ENCODE data around the gene ABHD17C. TPM values are rescaled to one million over a fixed set of nuclear protein-coding genes. Genes with fewer than 3 reads are reported as not detected.

ABHD17C gene
- total RNA-seq, 1 donor from 2014 or later = 8.5 TPM

DNA sequence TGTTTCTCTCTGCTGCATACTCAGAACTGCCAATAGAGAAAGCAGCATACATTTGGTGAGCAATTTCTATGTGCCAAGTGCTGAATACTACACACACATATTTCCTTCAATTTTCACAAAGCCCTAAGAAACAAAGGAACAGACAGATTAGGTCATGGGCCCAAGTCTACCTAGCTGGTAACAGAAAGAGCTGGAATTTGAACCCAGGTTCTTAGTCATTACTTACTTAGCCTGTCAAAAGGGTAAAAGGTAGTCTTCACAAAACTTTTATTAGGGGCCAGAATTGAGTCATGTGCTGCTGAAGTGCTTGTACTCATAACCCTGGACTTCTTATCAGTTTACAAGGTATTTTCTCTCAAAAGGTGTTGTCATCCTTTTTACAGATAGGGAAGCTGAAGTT lies 10.4 kb upstream of the ABHD17C start:
- intact Hi-C loops (cut with DNase I) = no loop called here
- DNase-seq (ENCODE audit: low spot score) = no peak

DNA sequence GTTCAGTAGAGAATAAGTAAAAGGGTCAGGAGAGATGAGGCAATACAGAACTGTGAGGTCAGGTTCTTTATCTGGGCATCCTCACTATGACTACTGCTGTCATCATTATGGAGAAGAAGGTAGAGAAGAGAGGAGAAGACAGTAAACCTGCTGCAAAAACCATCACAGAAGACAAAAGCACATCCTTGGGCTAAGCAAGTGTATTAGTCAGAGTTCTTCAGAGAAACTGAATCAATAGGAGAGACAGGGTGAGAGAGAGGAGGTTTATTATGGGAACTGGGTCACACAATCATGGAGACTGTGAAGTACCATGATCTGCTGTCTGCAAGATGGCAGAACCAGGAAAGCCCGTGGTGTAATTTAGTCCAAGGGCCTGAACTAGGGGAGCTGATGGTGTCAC lies 9.5 kb upstream of the ABHD17C start:
- intact Hi-C loops (cut with DNase I) = no loop called here

DNA sequence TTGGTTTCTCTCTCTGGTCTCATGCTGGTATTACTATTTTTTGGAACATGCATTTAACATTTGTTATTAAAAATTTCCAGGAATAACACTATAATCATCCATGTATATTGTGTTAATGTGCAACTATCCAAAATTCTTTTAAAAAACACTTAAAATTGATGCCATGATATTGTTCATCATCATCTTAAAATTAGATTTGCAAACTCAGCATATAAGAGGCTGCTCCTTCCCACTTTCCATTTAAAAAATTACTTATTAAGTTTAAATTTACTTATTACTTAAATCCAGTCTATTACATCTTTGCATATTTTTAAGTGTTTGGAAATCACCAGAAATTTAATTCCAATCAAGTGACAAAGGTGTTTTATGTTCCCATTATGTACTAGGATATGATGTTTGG lies 5.8 kb upstream of the ABHD17C start:
- no peak for DNase-seq (ENCODE audit: low spot score)
- intact Hi-C loops (cut with DNase I) = no loop called here

More for the DNA sequence above, 9.5 kb upstream of the ABHD17C start:
- DNase-seq (ENCODE audit: low spot score) = no peak

DNA sequence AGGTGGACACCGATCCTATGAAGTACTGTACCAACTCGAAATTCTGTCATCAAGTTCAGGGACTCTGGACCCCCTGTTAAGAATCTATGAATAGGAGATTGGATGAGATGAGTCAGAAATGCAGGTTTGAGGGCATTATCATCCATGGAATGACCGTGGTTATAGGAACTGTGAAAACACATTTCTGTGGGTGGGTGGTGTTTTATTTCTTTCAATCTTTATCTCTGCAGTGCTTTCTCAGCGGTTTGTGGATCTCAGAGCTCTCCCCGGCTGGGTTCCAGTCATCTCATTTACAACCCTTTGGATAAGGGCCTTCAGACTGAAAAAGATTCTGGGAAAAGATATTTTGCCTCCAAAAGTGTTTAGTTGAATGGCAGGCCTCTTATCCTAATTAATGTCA lies 5.4 kb upstream of the ABHD17C start:
- no peak for DNase-seq (ENCODE audit: low spot score)
- intact Hi-C loops (cut with DNase I) = loop anchor here (10.0 kb wide), 1 partner anchor 55 kb away; no protein-coding TSS in a partner anchor

DNA sequence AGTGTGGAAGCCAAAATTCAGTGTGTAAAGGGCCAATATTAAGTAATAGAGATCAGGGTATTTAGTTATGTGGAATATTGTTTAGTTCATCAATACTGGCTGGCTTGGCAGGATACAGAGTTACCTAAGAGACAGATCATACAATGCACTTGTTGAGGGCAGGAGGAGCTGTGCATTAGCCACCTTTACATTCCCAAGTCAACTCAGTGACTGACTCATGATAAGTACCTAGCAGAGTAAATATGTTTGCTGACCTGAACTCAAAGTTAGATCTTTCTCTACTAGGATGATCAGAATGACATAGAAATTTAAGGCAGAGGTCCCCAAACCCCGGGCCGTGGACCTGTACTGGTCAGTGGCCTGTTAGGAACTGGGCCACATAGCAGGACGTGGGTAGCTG lies 3.5 kb upstream of the ABHD17C start:
- no peak for DNase-seq (ENCODE audit: low spot score)
- intact Hi-C loops (cut with DNase I) = loop anchor here (10.0 kb wide), 1 partner anchor 53 kb away; no protein-coding TSS in a partner anchor

DNA sequence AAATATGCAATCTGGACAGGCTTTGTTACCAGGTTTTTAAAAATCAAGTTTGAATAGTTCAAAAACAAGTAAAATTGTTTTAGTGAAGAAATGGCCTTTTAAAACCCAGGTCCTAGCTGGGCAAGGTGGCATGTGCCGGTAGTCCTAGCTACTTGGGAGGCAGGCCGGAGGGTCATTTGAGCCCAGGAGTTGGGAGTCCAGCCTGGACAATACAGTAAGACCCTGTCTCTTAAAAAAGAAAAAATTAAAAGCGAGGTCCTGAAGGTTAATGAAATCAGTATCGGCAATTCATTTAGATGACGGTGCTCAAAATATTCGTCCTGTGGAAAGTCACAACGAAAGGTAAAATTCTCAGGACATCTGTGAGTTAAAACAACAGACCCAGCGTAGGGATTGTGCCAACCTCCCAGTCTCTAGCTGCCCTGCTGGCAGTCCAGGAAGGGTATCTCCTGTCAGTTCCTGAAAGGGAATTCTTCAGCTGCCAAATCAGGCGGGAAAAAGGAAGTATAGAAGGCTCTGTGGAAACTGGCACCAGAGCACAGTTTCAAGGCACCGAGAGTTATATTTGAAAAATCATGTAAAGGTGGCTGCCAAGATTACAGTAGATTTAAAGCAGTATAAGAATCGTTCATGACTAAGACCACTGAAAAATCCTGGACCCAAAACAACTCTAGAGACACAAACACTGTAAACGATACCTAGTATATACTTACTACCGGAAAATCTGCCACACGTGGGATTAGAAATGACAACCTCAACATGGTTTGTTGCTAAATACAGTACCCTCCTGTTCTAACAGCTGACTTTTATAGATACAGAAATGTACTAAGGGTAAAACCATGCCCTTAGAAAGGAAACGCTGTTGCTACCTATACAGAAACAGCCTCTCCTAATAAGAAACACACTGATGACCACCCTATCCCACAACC lies 1.2 kb upstream of the ABHD17C start:
- no peak for DNase-seq (ENCODE audit: low spot score)
- intact Hi-C loops (cut with DNase I) = loop anchor here (10.0 kb wide), 1 partner anchor 51 kb away; no protein-coding TSS in a partner anchor

DNA sequence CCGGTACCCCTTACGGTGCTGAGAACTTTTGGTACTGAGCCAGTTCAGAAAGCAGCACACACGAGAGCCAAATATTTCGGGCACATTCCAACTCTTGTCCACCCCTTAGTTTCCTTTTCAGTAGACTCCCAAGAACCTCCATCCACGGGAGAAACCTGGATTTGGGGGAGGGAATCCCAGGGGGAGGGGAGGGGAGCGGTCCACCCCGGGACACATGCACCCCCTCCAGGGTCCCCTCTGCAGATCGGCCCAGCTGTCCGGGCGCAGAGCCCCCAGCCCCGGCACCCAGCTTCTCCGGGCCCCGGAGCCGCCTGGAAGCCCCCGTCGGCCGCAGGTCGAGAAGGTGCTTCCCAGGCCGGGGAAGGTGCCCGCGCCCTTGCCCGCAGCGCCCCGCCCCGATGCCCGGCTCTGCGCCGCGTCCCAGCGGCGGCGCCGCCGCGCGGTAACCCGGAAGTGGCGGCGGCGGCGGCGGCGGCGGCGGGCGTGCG lies 455 bp upstream of the ABHD17C start:
- intact Hi-C loops (cut with DNase I) = loop anchor here (10.0 kb wide), 1 partner anchor 50 kb away; no protein-coding TSS in a partner anchor
- DNase-seq (ENCODE audit: low spot score) = no peak

DNA sequence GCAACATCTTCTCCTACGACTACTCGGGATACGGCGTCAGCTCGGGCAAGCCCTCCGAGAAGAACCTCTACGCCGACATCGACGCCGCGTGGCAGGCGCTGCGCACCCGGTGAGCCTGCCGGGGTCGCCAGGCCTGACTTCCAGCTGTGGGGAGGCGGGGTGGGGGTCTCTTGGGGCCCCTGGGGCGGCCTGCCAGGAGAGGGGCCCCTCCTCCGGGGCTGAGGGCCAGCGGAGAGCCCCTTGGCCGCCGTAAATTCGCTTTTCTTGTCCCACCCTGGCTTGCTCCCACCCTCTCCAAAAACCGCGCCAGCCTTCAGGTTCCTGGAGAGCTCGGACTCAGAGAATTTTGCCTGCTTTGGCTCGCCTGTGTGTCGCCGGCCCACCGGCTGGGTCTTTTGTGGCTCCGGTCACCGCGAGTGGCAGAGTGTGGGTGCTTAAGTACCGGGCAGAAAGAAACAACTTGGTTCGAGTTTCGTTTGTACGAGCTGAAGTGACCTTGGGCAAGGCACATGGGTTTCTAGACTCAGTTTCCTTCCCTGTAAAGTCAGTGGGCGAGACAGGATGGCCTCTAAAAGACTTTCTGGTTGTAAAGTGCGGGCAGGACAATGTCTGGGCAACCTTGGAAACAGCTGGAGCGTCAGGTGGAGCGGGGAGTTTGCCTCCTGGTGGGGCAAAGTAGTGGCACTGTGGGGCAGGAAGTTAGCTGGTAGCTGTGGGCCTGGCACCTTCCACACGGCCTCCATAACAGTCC lies 976 bp downstream of the ABHD17C start:
- no peak for DNase-seq (ENCODE audit: low spot score)
- intact Hi-C loops (cut with DNase I) = loop anchor here (1.0 to 10.0 kb wide), 2 partner anchors 49 to 80 kb away; no protein-coding TSS in a partner anchor

DNA sequence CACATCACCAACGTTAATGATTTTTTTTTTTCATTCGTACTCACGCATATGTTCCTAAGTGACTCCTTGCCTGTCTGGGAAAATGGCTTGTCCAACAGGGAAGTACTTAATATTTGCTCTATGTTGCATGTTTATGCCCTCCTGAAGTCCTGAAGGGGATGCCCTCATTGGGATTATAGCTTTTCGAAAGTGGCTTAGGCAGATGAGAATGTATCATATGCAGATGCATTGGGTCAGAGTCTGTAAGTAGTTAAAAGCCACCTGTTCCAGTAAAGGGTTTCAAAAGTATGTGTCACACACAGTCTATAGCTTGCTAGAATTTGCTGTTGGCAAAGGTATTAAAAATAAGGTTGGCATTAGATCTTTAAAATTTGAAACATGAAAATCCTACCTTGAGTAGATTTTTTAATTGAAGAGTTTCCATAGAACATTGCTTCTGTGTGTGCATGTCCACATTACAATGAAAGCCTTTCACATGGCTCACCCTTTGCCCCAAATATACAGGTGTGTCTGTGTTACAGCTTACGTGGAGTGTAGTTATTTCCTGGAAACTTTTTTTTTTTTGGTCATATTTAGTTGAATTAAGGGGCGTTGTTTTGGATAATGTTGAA lies 2.1 kb downstream of the ABHD17C start:
- intact Hi-C loops (cut with DNase I) = loop anchor here (10.0 kb wide), 1 partner anchor 48 kb away; no protein-coding TSS in a partner anchor
- no peak for DNase-seq (ENCODE audit: low spot score)

DNA sequence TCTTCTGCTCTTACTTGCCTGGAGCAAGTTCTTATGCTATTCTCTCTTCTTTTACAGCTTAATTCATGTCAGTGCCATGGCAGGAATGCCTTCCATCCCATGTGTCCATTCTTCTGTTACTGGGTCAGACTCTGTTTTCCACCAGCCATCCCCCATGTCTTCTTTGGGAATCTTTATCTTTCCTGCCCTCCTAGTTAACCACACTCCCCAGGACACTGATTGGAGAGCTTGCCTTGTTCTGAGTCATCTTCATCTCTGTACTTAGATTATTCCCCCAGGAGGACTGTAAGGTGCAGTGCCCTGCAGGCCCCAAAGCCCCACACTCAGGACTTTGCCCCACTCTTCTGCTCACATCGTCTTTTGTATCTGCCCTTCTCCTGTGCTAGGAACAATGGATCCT lies 3.6 kb downstream of the ABHD17C start:
- no peak for DNase-seq (ENCODE audit: low spot score)
- intact Hi-C loops (cut with DNase I) = loop anchor here (10.0 kb wide), 1 partner anchor 46 kb away; no protein-coding TSS in a partner anchor

DNA sequence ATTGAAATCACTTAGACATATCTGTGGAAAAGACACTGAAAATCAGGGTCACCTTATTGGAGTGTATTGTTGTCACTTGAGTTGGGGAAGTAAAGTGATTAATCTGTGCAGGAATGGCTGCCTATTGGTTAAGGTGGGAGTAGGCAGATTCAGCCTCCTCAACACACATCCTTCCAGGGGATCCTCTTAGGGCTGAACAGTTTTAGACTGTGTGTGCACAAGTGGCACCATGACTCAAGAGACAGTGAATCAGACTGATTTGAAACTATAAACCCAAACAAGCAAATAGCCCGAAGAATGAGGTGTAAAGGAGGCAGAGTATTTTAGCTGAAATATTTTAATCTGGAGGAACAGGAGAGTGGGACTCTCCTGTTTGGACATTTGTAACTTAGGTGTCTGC lies 4.9 kb downstream of the ABHD17C start:
- DNase-seq (ENCODE audit: low spot score) = no peak
- intact Hi-C loops (cut with DNase I) = loop anchor here (10.0 kb wide), 1 partner anchor 45 kb away; no protein-coding TSS in a partner anchor

DNA sequence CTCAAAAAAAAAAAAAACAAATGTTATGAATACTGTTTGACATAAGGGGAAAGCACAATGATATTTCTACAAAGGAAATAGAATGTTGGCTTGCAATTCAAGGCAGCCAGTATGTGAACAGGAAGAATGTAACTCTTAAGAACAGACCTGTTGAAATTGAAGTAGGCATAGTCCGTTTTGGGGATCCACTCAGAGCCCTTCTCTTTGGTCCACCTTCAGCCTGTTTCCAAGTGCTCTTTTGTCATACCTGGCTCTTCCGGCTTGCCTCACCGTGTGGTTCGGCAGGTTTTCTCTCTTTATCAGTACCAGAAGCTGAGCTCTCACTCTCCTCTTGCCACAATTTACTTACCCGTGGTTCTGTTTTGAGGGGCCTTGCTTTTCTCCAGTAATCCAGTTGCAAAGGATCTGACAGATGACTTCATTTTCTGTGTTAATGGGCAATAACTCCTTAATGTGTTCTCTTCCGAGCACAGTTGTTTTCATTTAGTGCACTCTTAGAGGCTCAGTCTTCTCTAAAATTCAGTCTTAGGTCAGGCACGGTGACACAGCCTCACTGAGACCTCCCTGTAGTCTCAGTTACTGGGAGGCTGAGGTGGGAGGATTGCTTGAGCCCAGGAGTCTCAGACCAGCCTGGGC lies 6.7 kb downstream of the ABHD17C start:
- no peak for DNase-seq (ENCODE audit: low spot score)
- intact Hi-C loops (cut with DNase I) = no loop called here

DNA sequence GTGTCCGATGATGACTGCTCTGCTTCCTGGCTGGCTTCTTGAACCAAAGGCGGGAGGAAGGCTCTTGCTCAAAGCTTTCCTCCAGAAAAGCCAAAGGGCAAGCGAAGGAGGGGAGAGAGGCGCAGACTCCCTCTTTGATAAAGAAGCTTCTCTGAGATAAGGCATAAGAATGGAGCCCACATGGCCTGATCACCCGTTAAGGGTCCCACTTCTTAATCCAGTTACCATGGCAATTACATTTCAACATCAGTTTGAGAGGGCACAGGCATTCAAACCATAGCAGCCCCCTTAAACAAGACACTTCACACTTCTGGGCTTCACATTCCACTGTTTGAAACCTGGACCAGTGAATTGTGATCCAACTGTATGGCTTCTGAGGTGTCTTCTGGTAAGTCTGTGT lies 8.0 kb downstream of the ABHD17C start:
- intact Hi-C loops (cut with DNase I) = no loop called here
- no peak for DNase-seq (ENCODE audit: low spot score)

DNA sequence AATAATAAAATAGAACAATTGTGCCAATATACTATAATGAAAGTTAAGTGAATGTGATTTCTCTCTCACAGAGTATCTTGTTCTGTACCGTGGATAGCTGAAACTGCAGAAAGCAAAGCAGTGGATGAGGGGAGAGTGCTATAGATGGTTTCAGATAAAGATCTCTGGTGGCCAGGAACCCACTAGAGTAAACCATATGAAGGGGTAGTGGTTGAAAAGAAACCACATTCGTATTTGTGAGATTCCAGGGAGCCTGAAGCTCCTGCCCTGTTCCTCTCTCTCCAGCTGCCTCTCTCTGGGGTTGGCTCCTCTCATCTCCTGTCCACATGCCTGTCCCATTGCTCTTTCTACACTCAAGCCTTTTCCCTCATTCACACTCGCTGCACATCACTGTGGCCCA lies 8.9 kb downstream of the ABHD17C start:
- intact Hi-C loops (cut with DNase I) = no loop called here
- DNase-seq (ENCODE audit: low spot score) = no peak

DNA sequence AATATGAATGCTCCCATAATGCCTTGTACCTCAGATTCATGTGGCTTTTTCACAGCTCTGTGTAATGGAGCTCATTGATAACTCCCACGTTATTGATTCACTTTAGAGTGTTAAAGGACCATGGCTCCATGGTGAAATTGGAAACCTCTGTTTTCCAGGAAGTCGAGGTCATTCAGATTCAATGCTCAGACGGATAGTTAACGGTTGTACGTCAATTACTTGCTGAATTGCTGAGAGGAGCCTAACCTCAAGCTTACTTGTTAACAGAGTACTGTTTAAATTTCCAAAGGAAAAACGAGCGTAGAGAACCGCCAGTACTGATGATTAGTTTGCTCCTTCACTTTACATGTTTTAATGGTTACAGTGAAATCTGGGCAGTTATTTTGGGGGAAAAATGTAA lies 11.1 kb downstream of the ABHD17C start:
- no peak for DNase-seq (ENCODE audit: low spot score)
- intact Hi-C loops (cut with DNase I) = no loop called here

DNA sequence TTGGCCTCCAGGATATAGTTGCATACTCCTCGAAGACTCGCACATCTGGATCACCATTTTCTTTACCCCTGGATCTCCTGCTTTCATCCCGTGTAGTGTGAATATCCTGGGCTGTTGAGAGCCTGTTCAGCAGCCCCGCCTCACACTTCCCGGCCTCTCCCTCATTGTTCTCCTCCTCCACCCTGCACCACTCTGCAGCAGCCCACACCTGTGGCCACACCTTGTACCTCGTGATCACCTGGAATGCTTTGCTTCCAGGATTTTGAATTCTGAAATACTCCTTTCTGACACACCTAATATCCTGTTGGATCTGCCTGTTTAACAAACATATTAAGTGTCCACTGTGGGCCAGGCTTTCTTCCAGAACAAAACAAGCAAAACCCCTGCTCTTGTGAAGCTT lies 14.4 kb downstream of the ABHD17C start:
- DNase-seq (ENCODE audit: low spot score) = no peak
- intact Hi-C loops (cut with DNase I) = no loop called here

DNA sequence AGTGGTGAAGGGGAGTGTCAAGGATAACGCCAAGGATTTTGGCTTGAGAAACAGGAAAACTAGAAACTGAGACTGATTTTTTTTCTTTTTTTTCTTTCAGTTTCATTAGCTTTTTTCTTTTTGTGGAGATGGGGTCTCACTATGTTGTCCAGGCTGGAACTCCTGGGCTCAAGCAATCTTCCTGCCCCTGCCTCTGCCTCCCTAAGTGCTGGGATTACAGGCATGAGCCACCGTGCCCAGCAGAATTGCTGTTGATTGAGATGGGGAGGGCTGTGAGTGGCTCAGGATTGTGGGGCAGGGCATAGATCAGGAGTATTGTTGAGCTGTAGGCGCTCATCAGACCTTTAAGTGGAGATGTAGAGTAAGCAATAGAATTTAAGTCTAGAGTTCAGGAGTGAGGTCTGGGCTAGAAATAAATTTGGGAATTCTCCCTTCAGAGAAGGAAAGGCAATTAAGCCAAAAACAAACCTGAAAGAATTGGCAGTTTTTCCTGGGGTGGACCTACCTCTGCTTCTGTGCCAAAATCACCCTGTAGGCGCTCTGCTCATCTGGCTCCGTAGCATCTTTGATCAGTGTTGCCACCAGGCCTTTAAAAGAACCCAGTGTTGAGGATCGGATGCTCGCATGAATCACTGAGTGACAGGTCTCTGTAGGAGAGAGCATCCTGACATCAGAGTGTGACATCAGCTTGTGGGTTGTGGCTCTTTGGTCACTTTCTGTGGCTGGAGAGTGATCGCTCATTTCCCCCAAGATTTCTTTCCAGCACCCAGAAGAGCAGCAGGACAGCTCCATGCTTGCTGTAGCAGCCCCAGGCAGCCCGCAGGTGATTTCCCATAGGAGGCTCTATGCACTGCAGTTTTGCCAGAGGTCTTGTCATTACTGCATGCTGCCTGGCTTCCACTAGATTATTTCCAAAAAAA lies 15.8 kb downstream of the ABHD17C start:
- DNase-seq (ENCODE audit: low spot score) = no peak
- intact Hi-C loops (cut with DNase I) = no loop called here

DNA sequence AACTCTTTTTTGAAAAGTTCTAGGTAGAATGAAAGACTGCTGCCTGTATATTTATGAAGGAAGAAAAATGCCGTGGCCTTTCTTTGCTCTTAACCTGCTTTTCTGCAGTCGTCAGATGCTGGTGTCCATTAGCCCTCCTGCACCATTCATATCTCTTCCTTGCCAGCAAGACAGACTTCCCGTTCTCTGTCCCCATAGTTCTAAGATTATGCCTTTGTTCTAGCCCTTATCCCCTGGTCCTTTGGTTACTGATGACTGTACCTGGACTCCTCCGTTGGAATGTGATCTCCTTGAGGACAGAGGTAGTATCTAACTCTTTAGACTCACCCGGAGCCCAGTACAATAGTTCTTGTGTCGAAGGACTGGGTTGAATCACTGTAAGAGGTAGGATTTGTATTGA lies 16.8 kb downstream of the ABHD17C start:
- intact Hi-C loops (cut with DNase I) = no loop called here
- DNase-seq (ENCODE audit: low spot score) = no peak

Measured in cardiac septum (tissue), 1 donor.